Parathyroid adenoma (tissue), 2 donors: ENCODE measurements around the gene GALNT9.
"Not testable (repeated sequence)": the region's sequence is repeated elsewhere in the genome, so short reads cannot be mapped to it uniquely, and the experiment has no call there.

Source experiments
- H2AFZ ChIP-seq: fragments of 300-600 bp; sonication (generic); one replicate; pipeline ENCODE4 v1.7.0; 2017; ENCODE audit warnings: antibody characterized with exemption, mild to moderate bottlenecking
- H3K27ac ChIP-seq: fragments of 300-600 bp; sonication (generic); one replicate; pipeline ENCODE4 v1.7.0; 2017
- H3K27me3 ChIP-seq: fragments of 300-600 bp; sonication (generic); one replicate; pipeline ENCODE4 v1.7.0; 2017; ENCODE audit warnings: low read length; ENCODE audit not compliant: control insufficient read depth, insufficient read depth
- H3K36me3 ChIP-seq: fragments of 300-600 bp; sonication (generic); one replicate; pipeline ENCODE4 v1.7.0; 2017; ENCODE audit warnings: low read length; ENCODE audit not compliant: control insufficient read depth, insufficient read depth
- H3K4me1 ChIP-seq: fragments of 300-600 bp; sonication (generic); one replicate; pipeline ENCODE4 v1.7.0; 2017; ENCODE audit warnings: control low read depth
- H3K4me2 ChIP-seq: fragments of 300-600 bp; sonication (generic); one replicate; pipeline ENCODE4 v1.7.0; 2017; ENCODE audit warnings: low read length
- H3K4me3 ChIP-seq: fragments of 300-600 bp; sonication (generic); one replicate; pipeline ENCODE4 v1.7.0; 2017; ENCODE audit warnings: low read depth, low read length
- H3K79me2 ChIP-seq: fragments of 300-600 bp; sonication (generic); one replicate; pipeline ENCODE4 v1.7.0; 2017; ENCODE audit warnings: control low read depth
- H3K9ac ChIP-seq: fragments of 300-600 bp; sonication (generic); one replicate; pipeline ENCODE4 v1.7.0; 2017; ENCODE audit warnings: mild to moderate bottlenecking
- H3K9me3 ChIP-seq: fragments of 300-600 bp; sonication (generic); one replicate; pipeline ENCODE4 v1.7.0; 2017; ENCODE audit warnings: low read length; ENCODE audit not compliant: control insufficient read depth
- CTCF ChIP-seq: fragments of 300-600 bp; sonication (generic); IDR thresholded peaks from one replicate; pipeline ENCODE4 v1.7.0; 2017; ENCODE audit warnings: antibody characterized with exemption, mild to moderate bottlenecking
- donor health status: primary hyperparathyroidism.

GALNT9 gene

DNA sequence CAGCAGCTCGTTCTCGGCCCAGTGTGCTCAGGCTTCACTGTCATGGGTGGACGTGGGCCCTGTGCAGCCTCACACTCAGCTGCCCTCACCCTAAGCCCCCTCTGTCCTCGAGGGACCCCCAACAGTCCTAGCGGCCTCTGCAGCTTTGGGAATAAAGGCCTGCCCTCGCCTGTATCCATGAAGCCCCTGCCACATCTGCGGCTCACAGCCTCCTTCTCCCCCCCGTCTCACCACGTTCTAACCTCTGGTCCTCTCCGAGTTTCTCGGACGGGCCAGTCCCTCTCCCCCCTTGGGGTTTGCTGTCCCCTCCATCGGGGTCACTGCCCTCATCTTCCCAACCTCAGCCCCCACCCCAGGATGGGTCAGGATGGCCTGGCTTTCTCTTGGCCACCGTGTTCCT, 30.2 kb upstream of the GALNT9 start:
- H3K4me1 ChIP-seq: peaks cover 12% of the 10 kb centered on the region
- H3K4me2 ChIP-seq: no peak overlapping the region
- H3K4me3 ChIP-seq: no peak overlapping the region
- no peaks in the 10 kb centered on the region for H3K27me3 ChIP-seq
- no peak overlapping the region for H2AFZ ChIP-seq
- no peak overlapping the region for H3K9ac ChIP-seq
- H3K79me2 ChIP-seq: no peaks in the 10 kb centered on the region
- no peak overlapping the region for H3K27ac ChIP-seq
- no peaks in the 10 kb centered on the region for H3K36me3 ChIP-seq
- no peaks in the 10 kb centered on the region for H3K9me3 ChIP-seq
- no peak for TF ChIP-seq CTCF

DNA sequence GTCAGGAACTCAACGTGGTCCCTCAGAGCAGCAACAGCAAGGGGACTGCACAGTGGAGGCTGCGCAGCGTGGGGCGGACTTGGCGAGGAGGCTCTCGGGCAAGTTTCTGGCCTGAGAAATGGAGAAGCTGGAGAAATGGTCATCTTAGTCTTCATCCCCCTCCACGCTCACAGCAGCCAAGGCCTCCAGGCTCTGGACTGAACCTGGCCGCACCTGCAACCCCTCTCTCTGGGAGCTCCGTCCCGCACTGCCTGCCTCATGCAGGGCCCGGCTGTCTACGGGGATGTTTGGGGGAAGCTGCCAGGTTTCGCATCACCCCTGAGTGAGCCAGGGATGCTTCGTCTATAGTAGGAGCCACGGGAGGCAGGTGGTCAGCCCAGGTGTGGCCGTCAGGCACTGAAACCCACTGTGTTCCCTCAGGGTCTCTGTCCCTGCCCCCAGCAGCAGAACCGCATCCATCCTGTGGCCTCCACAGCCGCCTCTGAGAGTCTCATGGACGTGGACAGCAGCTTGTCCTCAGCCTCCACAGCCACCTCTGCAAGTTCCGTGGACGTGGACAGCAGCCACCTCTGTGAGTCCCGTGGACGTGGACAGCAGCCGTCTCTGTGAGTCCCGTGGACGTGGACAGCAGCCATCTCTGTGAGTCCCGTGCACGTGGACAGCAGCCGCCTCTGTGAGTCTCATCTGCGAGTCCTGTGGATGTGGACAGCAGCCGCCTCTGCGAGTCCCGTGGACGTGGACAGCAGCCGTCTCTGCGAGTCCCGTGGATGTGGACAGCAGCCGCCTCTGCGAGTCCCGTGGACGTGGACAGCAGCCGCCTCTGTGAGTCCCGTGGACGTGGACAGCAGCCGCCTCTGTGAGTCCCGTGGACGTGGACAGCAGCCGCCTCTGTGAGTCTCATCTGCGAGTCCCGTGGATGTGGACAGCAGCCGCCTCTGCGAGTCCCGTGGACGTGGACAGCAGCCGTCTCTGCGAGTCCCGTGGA, 29.1 kb upstream of the GALNT9 start:
- not testable (repeated sequence) for H3K27ac ChIP-seq, H3K27me3 ChIP-seq, H3K79me2 ChIP-seq, H3K36me3 ChIP-seq, H3K4me1 ChIP-seq, H3K4me2 ChIP-seq, H3K4me3 ChIP-seq, H3K9ac ChIP-seq, H3K9me3 ChIP-seq, H2AFZ ChIP-seq

DNA sequence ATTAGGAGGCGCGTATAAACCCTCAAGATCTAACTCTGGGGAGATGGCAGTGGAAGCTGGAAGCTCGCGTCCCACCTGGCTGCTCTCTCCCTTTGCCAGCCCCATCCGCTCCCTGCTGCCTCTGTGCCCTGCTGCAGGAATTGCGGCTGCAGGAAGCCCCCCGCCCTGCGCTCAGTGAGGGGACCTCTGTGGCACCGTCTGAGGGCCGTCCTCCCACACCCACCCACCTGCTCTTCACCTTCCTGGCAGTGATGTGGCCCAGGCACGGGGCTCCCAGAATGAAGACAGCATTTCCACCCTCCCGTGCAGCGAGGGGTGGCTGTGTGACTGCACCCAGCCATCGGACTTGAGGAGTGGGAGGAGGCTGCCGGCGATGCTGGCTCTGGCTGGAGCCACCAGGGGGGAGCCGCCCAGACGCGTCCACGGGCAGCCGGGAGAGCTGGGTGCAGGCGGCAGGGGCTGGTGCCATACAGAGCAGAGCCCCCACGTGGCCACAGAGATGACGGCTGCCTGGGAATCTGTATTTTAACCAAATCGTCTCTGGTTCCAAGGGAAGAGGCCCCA, 28.3 kb upstream of the GALNT9 start:
- H3K4me1 ChIP-seq: no peaks in the 10 kb centered on the region
- no peak overlapping the region for H2AFZ ChIP-seq
- no peaks in the 10 kb centered on the region for H3K27me3 ChIP-seq
- H3K4me3 ChIP-seq: no peak overlapping the region
- no peak overlapping the region for H3K4me2 ChIP-seq
- no peak overlapping the region for H3K27ac ChIP-seq
- H3K36me3 ChIP-seq: no peaks in the 10 kb centered on the region
- H3K79me2 ChIP-seq: no peaks in the 10 kb centered on the region
- no peak overlapping the region for H3K9ac ChIP-seq
- no peak for TF ChIP-seq CTCF
- no peaks in the 10 kb centered on the region for H3K9me3 ChIP-seq

DNA sequence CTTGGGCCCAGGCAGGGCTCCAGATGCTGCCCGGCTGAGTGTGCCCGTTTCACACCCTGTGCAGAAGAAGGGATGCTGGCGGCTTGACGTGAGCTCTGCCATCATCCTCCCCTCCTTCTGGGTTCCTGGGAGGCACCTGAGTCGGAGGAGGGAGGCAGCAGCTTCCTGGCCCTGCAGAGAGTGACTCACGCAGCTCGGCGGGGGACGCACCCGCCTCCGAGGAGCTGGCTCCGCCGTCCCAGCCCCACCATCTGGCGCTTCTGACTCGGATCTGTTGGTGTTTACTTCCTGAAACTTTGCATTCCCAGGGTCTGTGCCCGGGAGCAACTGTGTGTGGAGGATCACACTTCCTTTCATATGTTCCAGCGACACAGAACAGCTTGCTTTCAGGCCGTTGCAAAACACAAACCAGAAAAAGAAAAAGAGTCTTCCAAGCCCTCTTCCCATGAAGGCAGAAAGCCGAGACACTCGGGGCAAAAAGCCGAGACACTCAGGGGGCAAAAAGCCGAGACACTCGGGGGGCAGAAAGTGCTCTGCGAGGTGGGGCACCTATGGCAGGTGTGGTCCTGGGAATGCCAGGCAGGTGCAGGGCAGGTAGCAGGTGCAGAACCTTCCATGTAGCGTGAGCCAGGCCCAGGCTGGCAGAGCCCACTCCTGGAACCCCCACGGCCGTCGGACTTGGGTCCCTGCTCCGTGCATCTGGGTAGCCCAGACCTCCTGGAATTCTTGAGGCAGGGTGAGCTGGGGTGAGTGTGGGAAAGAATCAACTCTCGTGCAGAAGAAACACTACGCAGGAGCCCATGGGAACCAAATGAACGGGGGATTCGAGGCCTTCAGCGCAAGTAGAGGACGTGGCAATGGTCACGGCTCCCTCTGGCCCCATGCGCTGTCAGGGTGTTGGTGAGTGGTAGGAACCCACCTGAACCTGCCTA, 27.6 kb upstream of the GALNT9 start:
- Histone ChIP-seq H3K4me2 (no peak overlapping the region), H3K4me1 (peaks cover 3% of the 10 kb centered on the region), H3K27ac (no peak overlapping the region), H3K36me3 (no peaks in the 10 kb centered on the region), H3K4me3 (no peak overlapping the region), H2AFZ (no peak overlapping the region), H3K9me3 (no peaks in the 10 kb centered on the region), H3K79me2 (no peaks in the 10 kb centered on the region), H3K9ac (no peak overlapping the region), H3K27me3 (no peaks in the 10 kb centered on the region)
- TF ChIP-seq CTCF: no peak
